GM18873 (cell line): ENCODE results near the gene PAX5.

Source experiments
- ATAC-seq: cut with Tn5 transposase; IDR thresholded peaks from one replicate; pipeline ENCODE4 v1.9.1; 2021; ENCODE audit warnings: mild to moderate bottlenecking, moderate library complexity, moderate number of reproducible peaks; ENCODE audit not compliant: unreplicated experiment, low FRiP score

The PAX5 gene

DNA sequence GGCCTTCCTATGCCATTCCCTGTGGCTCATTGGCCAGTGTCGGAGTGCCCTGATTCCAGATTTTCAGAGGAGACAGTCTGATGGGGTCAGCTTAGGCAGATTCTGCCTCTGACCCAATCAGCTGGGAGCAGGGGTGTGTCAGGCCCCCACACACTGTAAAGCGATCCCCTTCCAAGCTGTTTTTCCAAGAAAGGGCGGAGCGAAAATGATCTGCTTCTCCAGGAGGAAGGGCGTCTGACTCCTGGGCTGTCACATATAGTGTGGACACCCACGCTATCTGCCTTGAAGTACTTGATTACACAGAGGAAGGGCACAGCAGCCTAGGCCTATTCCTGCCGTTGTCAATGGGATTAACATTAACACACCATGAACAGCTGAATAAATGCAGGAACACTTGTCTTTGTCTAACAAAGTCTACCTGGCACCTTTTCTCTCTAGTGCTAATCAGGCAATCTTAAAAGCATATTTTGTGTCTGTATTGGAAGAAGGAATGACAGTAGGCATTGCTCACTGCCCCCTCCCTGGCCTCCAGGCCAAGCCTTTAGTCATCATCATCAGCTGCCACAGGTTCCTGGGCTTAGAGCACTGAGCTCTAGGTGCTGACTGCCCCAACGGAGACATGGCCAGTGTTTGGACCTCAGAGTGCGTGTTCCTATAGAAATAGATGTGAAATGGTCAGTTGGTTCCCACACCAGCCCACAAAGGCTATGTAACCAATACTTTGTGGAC is 242.7 kb downstream of the PAX5 start:
- ATAC-seq: no peak

DNA sequence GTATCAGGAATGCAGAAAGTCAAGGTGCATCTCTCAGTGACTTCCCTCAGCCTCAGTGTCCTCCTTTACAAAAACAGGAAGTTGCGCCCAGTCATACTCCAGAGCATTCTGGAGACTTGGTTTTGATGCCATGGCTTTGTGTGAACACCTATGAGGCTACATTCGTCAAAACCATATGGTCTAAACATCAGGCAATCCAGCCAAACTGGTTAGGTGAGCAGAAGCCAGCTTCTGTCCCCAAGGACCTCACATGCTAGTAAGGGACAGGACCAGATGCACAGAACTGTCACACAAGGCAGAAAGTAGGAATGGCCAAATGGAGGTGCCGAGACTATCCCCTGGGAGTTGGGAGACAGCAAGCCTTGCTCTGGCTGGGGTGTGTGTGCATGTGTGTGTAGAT is 244.2 kb downstream of the PAX5 start:
- ATAC-seq: no peak

DNA sequence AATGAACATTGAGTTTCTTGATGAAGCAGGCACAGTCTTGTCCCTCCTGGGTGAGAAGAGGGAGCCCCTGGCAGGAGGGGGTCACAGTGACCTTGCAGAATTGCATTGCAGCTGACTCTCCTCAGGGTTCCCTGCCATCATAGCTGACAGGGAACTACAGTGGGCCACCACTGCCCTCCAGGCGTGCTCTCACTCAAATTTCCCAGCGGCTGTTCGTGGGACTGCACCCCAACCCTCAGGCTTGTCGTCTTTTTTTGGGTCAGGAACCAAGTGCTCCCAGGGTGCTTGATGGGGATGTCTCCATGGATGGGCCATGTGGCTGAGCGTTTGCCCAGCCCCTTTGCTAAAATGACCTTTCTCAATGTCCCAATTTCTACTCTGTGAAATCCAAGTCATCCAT is 245.5 kb downstream of the PAX5 start:
- no peak for ATAC-seq

DNA sequence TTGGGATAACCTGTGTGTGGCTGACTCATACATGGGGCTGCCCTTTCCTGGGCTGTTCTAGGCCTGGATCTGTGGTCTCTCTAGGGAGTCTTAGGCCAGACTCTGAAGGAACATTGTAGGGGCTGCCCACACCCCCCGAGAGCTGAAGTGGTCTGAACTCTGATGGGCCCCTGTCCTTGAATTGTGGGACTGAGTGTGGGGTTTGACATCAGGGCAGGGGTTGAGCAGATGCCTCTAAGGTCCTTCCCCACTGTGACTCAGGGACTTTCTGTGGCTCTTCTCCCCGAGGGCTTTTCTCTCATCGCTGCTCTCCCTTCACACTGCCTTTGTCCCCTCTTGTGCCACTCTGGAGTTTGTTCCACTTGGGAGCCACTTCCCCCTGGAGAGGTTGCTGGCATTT is 246.4 kb downstream of the PAX5 start:
- ATAC-seq: no peak
